Rectal smooth muscle tissue (tissue), 1 donor: ENCODE measurements around the gene KRTAP24-1.

Source experiments
- H3K27ac ChIP-seq: one replicate; pipeline ENCODE4 v1.7.0; 2013; ENCODE audit warnings: low read depth, low read length, inconsistent platforms
- H3K27me3 ChIP-seq: one replicate; pipeline ENCODE4 v1.7.0; 2013; ENCODE audit warnings: low read length; ENCODE audit not compliant: control insufficient read depth, insufficient read depth
- H3K36me3 ChIP-seq: one replicate; pipeline ENCODE4 v1.7.0; 2013; ENCODE audit warnings: low read length; ENCODE audit not compliant: control insufficient read depth, insufficient read depth
- H3K4me1 ChIP-seq: one replicate; pipeline ENCODE4 v1.7.0; 2013; ENCODE audit warnings: low read length; ENCODE audit not compliant: control insufficient read depth, insufficient read depth
- H3K4me3 ChIP-seq: one replicate; pipeline ENCODE4 v1.7.0; 2013; ENCODE audit warnings: low read length
- H3K9ac ChIP-seq: one replicate; pipeline ENCODE4 v1.7.0; 2013; ENCODE audit warnings: low read length

Gene KRTAP24-1

GRCh38 chr21:30232011-30232410 lies 50.7 kb downstream of the KRTAP24-1 start:
- H3K27me3 ChIP-seq: no peaks in the 10 kb centered on the region
- no peak overlapping the region for H3K27ac ChIP-seq
- H3K4me1 ChIP-seq: no peaks in the 10 kb centered on the region
- H3K4me3 ChIP-seq: no peak overlapping the region
- no peaks in the 10 kb centered on the region for H3K36me3 ChIP-seq
- no peak overlapping the region for H3K9ac ChIP-seq
